Mucosa of descending colon (tissue), 3 donors: ENCODE results near the gene TMEM130. TPM values are rescaled to one million over a fixed set of nuclear protein-coding genes. Genes with fewer than 3 reads are reported as not detected.

Source experiments
- ATAC-seq: fragments of 200-7000 bp; cut with Tn5 transposase; one replicate; pipeline ENCODE4 v1.9.1; 2020; ENCODE audit warnings: mild to moderate bottlenecking, moderate library complexity
- DNase-seq, 3 donors: peaks; one replicate each; pipeline ENCODE4 v3.0.0-alpha.2; 2020
- H3K36me3 ChIP-seq: fragments of 200-600 bp; one replicate; pipeline ENCODE4 v1.8.0; 2021; ENCODE audit warnings: low read depth, mild to moderate bottlenecking
- H3K4me1 ChIP-seq: fragments of 200-600 bp; one replicate; pipeline ENCODE4 v1.8.0; 2021; ENCODE audit warnings: low read depth, mild to moderate bottlenecking
- H3K4me3 ChIP-seq: fragments of 200-600 bp; one replicate; pipeline ENCODE4 v1.8.0; 2021; ENCODE audit warnings: mild to moderate bottlenecking
- H3K9me3 ChIP-seq: fragments of 200-600 bp; one replicate; pipeline ENCODE4 v1.8.0; 2021; ENCODE audit warnings: mild to moderate bottlenecking
- intact Hi-C, 2 donors: fragments of 100-400 bp; cut with DNase I in 1 of 2; cut with micrococcal nuclease in 1 of 2; formaldehyde crosslinking; loops; one replicate each; pipeline versions ENCODE4 v1.11.0 to v1.11.1; 2022; cut with DNase I, micrococcal nuclease
- total RNA-seq, 3 donors: library from RNA; stranded (reverse); fragmentation: NEBNext Ultra II Directional in 2 of 3; extraction: Animal tissue kit (Norgen Biotek cat#: 25700) in 2 of 3; gene quantifications; one replicate each; pipeline versions ENCODE4 v1.2.1 to v1.2.4, GENCODE V29; 2021 to 2023
- TF ChIP-seq, protein P1 (sequence below): fragments of 200-600 bp; IDR thresholded peaks from one replicate; pipeline ENCODE4 v1.8.0; 2022; ENCODE audit warnings: antibody characterized with exemption, mild to moderate bottlenecking
- donor health status: DM: no; HTN: no; CAD: no; lungs with moderate emphysema.
- donor health status: DM: no; HTN: no; CAD: no.
- donor health status: DM: no; HTN: yes; CAD: no.

The TMEM130 gene
- total RNA-seq, 3 donors from 2014 or later = 0.22 to 5.4 (median 0.38) TPM

DNA sequence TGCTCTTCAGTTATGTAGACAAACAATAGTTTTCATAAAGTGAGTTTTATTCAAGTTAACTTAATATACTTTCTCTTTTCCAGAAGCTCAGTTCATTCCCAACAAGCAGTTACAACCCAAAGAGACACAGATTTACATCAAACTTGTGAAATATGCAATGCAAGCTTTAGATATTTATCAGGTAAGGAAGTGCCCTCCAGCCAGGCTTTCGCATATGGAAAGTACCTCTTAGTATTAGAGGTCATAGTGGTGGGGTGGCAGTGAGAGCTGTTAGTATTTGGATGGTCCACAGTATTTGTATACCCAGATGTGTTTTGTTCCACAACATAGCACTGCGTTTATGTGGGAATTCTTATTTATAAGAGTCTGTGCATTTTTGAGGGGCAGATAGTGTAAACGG, 40.6 kb upstream of the TMEM130 start:
- ATAC-seq (no peak), DNase-seq (no peak)
- TF ChIP-seq, protein P1, sequence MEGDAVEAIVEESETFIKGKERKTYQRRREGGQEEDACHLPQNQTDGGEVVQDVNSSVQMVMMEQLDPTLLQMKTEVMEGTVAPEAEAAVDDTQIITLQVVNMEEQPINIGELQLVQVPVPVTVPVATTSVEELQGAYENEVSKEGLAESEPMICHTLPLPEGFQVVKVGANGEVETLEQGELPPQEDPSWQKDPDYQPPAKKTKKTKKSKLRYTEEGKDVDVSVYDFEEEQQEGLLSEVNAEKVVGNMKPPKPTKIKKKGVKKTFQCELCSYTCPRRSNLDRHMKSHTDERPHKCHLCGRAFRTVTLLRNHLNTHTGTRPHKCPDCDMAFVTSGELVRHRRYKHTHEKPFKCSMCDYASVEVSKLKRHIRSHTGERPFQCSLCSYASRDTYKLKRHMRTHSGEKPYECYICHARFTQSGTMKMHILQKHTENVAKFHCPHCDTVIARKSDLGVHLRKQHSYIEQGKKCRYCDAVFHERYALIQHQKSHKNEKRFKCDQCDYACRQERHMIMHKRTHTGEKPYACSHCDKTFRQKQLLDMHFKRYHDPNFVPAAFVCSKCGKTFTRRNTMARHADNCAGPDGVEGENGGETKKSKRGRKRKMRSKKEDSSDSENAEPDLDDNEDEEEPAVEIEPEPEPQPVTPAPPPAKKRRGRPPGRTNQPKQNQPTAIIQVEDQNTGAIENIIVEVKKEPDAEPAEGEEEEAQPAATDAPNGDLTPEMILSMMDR = no peak
- no peak overlapping the region for H3K4me3 ChIP-seq
- H3K9me3 ChIP-seq = no peaks in the 10 kb centered on the region
- intact Hi-C loops = no loop called here
- H3K36me3 ChIP-seq = peaks cover under 1% of the 10 kb centered on the region
- no peaks in the 10 kb centered on the region for H3K4me1 ChIP-seq

DNA sequence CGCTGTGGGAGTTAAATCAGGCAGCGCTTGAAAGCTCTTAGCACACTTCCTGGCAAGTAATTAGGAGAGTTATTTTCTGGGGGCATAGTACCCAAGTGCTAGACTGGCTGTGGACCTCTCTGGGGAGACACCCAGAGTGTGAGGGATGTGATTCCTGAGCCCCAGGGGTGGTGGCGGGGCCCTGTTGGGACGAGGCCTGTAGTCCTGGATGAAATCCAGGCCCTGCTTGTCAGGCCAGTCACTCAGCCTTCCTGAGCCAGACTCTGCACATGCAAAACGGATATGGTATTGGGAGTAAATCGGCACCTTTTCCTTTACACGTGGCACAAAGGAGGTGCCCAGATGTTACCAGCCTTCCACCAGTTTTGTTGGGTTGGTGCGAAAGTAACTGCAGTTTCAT, 39.7 kb upstream of the TMEM130 start:
- H3K9me3 ChIP-seq = no peaks in the 10 kb centered on the region
- intact Hi-C loops = no loop called here
- H3K4me1 ChIP-seq = no peaks in the 10 kb centered on the region
- no peak for ATAC-seq
- no peak for DNase-seq
- TF ChIP-seq, protein P1 = no peak
- no peak overlapping the region for H3K4me3 ChIP-seq
- peaks cover 9% of the 10 kb centered on the region for H3K36me3 ChIP-seq

DNA sequence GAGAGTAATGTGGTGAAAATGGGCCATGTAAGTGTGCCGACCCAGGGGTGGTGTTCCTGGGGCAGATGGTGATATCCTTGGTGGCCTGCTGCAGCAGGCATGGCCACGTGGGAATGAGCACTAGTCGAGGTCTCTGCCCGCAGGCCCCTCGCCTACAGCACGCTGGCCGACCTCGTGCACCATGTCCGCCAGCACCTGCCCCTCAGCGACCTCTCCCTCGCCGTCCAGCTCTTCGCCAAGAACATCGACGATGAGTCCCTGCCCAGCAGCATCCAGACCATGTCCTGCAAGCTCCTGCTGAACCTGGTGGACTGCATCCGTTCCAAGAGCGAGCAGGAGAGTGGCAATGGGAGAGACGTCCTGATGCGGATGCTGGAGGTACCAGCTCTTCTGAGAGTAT, 38.8 kb upstream of the TMEM130 start:
- H3K4me1 ChIP-seq = no peaks in the 10 kb centered on the region
- intact Hi-C loops = no loop called here
- H3K36me3 ChIP-seq = peaks cover 9% of the 10 kb centered on the region
- H3K9me3 ChIP-seq = no peaks in the 10 kb centered on the region
- H3K4me3 ChIP-seq = no peak overlapping the region
- TF ChIP-seq, protein P1 = no peak
- ATAC-seq = no peak
- no peak for DNase-seq

DNA sequence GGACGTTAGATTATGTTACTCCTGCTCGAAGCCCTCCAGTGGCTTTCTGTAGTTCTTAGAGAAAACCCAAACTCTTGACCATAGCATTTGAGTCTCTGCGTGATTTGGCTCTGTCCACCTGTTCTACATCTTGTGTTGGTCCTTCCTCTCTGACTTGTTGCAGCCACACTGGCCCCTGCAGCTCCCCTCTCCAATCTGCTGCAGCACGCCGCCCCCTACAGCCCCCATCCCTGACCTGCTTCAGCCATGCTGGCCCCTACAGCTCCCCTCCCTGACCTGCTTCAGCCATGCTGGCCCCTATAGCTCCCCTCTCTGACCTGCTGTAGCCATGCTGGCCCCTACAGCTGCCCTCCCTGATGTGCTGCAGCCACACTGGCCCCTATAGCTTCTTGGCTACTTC, 37.8 kb upstream of the TMEM130 start:
- Histone ChIP-seq H3K4me1 (no peaks in the 10 kb centered on the region), H3K36me3 (peaks cover 9% of the 10 kb centered on the region), H3K4me3 (no peak overlapping the region), H3K9me3 (no peaks in the 10 kb centered on the region)
- ATAC-seq = no peak
- intact Hi-C loops = no loop called here
- TF ChIP-seq, protein P1 = no peak
- DNase-seq = no peak

DNA sequence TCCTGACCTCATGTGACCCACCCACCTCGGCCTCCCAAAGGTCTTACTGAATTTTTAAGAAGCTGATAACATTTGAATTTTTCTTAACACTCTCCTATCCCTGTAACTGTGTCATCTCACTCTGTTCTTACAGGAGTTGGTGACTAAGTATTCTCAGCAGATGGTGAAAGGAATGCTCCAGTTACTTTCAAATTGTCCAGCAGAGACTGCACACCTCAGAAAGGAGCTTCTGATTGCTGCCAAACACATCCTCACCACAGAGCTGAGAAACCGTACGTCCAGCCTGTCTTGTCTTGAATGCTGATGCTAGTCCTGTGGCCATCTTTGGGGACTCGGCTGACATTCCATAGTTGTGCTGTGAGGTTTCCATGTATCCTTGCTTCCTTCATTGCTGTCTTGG, 33.4 kb upstream of the TMEM130 start:
- intact Hi-C loops = no loop called here
- no peak for DNase-seq
- Histone ChIP-seq H3K4me1 (no peaks in the 10 kb centered on the region), H3K9me3 (no peaks in the 10 kb centered on the region), H3K4me3 (no peak overlapping the region), H3K36me3 (peaks cover 17% of the 10 kb centered on the region)
- ATAC-seq = no peak
- TF ChIP-seq, protein P1 = no peak

DNA sequence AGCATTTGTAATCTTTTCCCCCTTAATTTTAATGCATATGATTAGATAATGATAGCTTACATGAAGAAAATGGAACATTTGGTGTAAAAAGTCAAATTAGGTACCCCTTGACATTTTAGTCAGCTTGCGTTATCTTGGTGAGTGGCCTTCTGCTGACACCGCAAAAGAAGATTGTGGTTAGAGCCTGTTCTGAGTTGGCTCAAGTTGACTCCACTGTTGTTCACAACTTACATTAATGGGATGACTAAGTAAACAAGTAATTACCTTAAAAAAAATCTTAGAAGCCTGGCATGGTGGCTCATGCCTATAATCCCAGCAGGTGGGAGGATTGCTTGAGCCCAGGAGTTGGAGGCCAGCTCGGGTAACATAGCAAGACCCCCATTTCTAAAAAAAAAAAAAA, 32.7 kb upstream of the TMEM130 start:
- intact Hi-C loops = no loop called here
- DNase-seq (no peak), ATAC-seq (no peak)
- TF ChIP-seq, protein P1 = no peak
- Histone ChIP-seq H3K36me3 (peaks cover 20% of the 10 kb centered on the region), H3K4me1 (no peaks in the 10 kb centered on the region), H3K9me3 (no peaks in the 10 kb centered on the region), H3K4me3 (no peak overlapping the region)
